CD4-positive, alpha-beta T cell treated with Interferon alpha-2 for 1 hour (primary cell): Measurements from ENCODE around the gene AHNAK.
A peak's percentile ranks its signal among the peaks of the same experiment; 100 is the strongest.

Source experiments
- DNase-seq, 2 donors: peaks; one replicate each; pipeline ENCODE4 v3.0.0-alpha.2; 2020 to 2022

AHNAK gene

GRCh38 chr11:62430425-62430824 is 116.2 kb downstream of the AHNAK start:
- DNase-seq: no peak

- no peak for DNase-seq
Observed at GRCh38 chr11:62428871-62429560, 117.6 kb downstream of the AHNAK start.

- DNase-seq: peak in 1 of 2 donors; percentile 11
Observed at GRCh38 chr11:62427630-62428233, 118.9 kb downstream of the AHNAK start.

GRCh38 chr11:62423012-62423411 is 123.6 kb downstream of the AHNAK start:
- no peak for DNase-seq

GRCh38 chr11:62421996-62422395 is 124.6 kb downstream of the AHNAK start:
- no peak for DNase-seq

GRCh38 chr11:62420882-62421281 is 125.7 kb downstream of the AHNAK start:
- no peak for DNase-seq

GRCh38 chr11:62419943-62420342 is 126.7 kb downstream of the AHNAK start:
- no peak for DNase-seq

GRCh38 chr11:62419314-62419929 is 127.2 kb downstream of the AHNAK start:
- no peak for DNase-seq

GRCh38 chr11:62418733-62419132 is 127.9 kb downstream of the AHNAK start, which contains the start of gene SCGB1A1:
Gene SCGB1A1 (plus strand): TSS chr11:62419033. CDS start chr11:62419096, 63 bp downstream.
- DNase-seq: no peak

- no peak for DNase-seq
Observed at GRCh38 chr11:62418136-62418535, 128.5 kb downstream of the AHNAK start.

GRCh38 chr11:62416596-62416995 is 130.0 kb downstream of the AHNAK start:
- DNase-seq: no peak

GRCh38 chr11:62413060-62413696 is 133.4 kb downstream of the AHNAK start:
- no peak for DNase-seq

GRCh38 chr11:62411524-62411923 is 135.1 kb downstream of the AHNAK start:
- no peak for DNase-seq

GRCh38 chr11:62410972-62411371 is 135.6 kb downstream of the AHNAK start:
- DNase-seq: no peak

GRCh38 chr11:62409831-62410230 is 136.8 kb downstream of the AHNAK start:
- DNase-seq: no peak

- no peak for DNase-seq
Observed at GRCh38 chr11:62406034-62406433, 140.6 kb downstream of the AHNAK start.

- no peak for DNase-seq
Observed at GRCh38 chr11:62404901-62405300, 141.7 kb downstream of the AHNAK start.

GRCh38 chr11:62404435-62404834 is 142.2 kb downstream of the AHNAK start:
- DNase-seq: no peak

- DNase-seq: no peak
Observed at GRCh38 chr11:62402960-62403730, 143.5 kb downstream of the AHNAK start.

GRCh38 chr11:62402226-62402959 is 144.2 kb downstream of the AHNAK start:
- peak; percentile 42 to 65 for DNase-seq

GRCh38 chr11:62401811-62402210 is 144.8 kb downstream of the AHNAK start:
- DNase-seq: no peak

- no peak for DNase-seq
Observed at GRCh38 chr11:62401356-62401755, 145.2 kb downstream of the AHNAK start.
